GM18526 (cell line): ENCODE results near the gene UBE2I.

Experiments
- POLR2A ChIP-seq: IDR thresholded peaks from 3 replicates; pipeline ENCODE4 v1.6.1; 2011; ENCODE audit not compliant: insufficient read length; ENCODE audit errors: extremely low read depth

Gene UBE2I

DNA sequence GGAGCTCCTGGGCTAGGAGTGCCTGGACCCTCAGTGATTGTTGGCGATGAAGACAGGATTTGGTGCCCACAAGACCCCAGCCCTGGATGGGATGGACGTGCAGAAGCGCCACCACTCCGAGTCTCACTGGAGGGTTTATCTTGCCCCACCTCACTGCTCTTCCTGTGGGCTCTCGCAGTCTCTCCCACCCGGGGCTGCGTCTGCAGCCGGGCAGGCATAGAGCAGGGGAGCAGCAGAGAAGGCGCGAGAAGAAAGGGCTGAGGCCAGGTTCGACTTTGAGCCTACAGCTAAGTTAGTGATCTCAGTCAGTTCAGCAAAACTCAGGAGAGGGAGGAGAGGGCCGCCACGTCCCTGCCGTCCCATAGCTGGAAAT lies 6.6 kb downstream of the UBE2I start:
- no peak for TF ChIP-seq POLR2A

DNA sequence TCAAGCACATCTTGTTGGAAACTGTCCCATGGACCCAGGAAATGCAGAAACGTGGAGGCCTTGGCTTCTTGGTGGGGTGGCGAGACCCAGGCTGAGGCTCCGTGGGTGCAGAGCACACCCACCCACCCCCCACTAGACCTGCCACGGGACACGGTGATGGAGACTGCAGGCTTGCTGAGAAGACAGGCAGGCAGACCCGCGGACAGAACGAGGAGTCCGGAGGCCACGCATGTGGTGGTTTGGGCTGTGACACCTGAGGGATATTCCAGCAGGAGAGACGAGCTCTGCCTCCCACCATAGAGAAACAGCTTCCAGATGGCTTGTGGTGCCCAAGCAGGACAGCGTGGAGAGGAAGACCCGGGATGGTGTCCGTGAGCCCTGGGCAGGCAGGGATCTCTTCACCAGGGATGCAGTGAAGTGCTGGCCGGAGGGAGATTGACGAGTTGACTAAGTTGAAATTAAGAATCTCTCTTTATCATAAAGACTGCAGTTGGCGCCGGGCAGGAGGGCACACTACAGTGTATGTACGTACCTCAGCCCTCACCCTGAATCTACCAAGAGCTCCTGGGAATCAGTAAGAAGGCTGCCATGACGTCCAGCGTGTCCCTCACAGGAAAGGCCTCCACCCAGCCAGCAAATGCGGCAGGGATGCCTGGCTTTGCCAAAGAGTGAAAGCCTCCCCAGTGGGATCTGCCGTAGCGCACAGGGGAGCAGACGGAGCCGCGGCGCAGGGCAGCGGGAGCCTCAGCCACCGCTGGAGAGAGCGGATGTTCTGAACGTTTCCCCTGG lies 8.2 kb downstream of the UBE2I start:
- no peak for TF ChIP-seq POLR2A

DNA sequence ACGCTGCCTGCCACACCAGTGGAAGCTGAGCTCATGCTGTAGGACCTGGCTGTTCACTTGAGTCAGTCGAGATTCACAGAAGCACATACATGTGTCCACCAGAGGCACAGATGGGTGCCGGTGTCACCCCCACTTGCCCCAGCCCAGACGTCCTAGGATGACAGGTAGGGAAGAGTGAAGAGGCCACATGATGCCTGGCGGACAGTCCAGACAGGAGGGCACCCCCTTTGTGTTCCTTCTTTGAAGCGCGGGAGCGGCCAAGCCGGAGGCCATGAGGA lies 8.8 kb downstream of the UBE2I start:
- no peak for TF ChIP-seq POLR2A

DNA sequence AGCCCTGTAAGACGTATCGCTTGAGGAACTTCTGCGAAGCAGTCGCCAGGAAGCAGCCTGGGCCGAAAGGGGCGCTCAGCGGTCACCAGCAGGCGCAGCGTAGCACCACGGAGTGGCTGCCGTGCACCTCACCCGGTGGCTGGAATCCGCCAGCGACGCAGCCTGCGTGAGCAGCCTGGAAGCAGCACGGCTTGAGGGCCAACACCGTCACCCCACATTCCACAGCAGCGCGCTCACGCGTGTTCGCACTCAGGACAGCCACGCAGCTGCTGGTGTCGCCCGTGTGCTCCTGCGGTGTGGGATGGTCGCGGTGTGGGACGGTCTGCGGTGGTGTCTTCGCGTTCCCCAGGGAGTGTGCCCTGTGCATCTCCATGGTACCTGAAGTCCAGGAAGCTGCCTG lies 9.6 kb downstream of the UBE2I start:
- TF ChIP-seq POLR2A, result no peak

DNA sequence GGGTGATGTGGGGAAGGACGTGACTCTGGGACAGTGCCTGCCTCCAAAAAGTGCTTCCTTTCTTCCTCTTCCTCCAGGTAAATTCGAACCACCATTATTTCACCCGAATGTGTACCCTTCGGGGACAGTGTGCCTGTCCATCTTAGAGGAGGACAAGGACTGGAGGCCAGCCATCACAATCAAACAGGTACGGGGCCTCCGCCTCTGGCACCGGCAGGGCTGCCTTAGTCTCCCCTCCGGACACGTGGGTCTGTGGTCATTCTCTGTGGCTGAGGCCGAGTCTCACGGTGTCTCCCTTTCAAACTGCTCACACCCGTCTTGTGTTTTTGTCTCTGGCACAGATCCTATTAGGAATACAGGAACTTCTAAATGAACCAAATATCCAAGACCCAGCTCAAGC lies 10.7 kb downstream of the UBE2I start:
- TF ChIP-seq POLR2A, result no peak

DNA sequence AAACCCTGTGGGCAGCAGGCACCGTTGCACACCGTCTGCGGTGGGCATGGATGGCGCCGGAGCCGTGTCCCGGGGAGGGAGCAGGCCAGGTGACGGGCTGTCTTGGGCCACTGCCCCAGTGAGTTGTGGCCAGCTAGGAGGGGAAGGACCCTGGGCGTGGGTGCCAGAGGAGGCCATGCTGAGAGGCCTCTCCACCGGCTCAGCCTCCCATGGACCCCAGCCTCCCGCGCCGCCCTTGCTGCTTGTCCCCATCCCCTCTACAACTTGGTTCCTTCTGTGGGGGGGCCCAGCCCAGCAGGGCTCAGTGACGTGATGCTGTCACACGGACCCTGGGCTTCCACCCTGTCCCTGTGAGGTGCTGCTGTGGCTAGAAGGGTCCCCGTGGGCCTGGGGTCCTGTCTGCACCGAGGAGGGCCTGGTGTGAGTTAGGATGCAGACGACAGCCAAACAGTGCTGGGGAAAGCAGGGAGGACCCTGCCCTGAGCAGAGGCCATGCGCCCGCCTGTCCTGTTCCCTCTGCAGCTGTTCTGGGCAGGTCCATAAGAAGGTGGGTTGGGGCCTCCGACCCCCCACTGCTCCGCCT lies 11.3 kb downstream of the UBE2I start:
- no peak for TF ChIP-seq POLR2A

DNA sequence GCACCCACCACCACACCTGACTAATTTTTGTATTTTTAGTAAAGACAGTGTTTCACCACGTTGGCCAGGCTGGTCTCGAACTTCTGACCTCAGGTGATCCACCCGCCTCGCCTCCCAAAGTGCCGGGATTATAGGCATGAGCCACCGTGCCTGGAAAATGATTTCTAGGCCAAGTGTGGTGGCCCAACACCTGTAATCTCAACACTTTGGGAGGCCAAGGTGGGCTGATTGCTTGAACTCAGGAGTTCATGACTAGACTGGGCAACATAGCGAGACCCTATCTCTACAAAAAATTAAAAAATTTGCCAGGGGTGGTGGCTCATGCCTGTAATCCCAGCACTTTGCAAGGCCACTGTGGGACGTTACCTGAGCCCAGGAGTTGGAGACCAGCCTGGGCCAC lies 13.0 kb downstream of the UBE2I start:
- TF ChIP-seq POLR2A, result no peak

DNA sequence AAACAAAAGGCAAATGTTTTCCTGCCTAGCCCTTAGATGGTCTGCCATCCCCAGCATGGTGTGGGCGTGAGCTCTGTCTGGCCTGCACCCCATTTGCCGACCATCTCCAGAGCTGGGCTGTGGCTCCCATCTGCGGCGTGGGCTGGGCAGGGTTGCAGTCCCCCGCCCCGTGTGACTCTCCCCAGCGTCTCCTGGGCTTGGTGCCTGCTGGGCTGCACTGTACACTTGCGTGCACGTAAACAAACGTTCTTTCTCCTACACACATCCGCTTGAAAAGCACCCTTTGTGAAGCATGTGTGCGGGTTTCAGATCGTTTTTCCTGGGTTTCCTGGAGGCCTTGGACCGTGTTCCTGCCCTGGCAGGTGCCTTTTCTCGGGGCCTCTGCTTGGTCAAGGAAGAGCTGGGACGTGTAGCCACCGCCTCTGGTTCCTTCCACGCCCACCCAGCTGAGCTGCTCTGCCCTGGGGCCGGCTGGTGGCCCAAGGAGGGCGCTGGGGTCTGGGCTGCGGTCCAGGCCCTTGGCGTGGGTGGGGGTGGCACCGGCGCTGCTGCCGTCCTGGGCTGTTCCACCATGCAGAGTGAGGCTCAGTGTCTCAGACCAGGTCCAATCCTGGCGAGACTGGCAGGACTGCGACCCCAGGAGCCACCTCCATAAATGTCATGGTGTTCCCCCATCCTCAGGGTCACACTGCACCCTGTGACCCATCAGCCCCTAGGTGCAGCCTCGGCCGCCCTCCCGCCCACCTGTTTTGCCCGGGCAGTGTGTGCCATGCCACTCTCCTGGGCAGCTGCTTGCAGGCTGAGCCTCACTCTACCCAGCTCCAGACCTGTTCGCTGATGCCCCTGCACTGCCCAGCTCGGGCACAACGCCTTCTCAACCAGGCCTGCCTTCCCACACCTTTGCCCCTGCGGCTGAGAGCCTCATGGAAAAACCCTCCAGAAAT lies 14.1 kb downstream of the UBE2I start:
- TF ChIP-seq POLR2A, result no peak

DNA sequence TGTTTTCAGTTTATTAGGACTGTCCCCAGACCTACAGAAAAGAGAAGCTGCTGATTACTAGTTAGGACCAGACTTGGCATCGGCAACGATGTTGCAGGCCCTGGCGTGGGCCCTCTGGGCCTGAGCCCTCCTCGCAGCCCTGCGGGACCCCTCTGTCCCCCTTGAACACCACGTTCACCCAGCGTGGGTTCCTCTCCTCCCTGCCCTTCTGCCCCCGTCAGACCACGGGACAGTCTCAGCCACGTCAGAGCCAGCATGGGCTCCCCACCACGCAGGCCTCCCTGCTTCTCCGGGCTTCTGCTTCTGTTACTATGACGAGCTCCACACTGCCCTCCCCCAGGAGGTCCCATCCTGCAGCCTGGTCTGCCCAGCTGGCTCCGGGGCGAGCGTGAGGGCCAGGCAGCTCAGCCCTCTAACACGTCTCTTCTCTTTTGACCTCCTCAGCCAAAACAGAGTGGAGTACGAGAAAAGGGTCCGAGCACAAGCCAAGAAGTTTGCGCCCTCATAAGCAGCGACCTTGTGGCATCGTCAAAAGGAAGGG lies 14.9 kb downstream of the UBE2I start:
- no peak for TF ChIP-seq POLR2A

DNA sequence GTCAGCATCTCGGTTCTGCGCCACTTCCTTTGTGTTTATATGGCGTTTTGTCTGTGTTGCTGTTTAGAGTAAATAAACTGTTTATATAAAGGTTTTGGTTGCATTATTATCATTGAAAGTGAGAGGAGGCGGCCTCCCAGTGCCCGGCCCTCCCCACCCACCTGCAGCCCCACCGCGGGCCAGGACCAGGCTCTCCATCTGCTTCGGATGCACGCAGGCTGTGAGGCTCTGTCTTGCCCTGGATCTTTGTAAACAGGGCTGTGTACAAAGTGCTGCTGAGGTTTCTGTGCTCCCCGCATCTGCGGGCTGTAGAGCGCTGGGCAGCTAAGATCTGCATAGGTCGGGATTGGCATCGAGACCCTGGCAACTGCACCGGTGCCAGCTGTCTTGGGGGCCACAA lies 15.8 kb downstream of the UBE2I start:
- no peak for TF ChIP-seq POLR2A

DNA sequence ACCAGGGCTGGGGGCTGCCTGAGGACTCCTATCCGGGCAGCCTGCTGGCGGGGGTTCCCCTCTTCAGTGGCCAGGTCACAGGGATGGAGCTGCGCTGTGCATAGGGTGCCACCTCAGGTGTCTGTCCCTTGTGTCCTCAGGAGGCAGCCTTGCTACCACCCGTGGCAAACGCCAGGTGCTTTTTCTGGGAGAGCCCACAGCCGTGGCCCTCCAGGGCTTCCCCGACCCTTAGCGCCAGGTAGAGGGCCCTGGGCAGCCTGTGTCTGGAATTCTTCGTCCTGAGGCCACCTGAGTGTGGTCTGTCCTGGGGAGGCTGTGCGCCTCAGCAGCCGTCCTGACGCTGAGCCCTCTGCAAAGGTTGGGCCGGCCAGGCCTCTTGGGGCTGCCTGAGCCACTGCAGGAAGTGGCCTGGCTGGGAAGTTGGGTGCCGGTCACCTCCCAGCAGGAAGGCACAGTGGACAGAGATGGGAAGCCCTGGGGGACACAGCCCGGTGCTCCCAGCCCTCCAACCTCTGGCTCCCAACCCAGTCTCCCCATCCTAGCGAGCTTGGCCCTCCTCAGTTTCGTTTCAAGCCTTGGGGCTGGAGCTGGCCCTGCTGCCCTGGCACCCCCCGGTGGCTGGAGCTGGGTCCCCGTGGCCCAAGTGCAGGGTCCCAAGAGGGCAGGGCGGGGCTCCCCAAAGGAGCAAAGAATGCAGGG lies 16.4 kb downstream of the UBE2I start:
- no peak for TF ChIP-seq POLR2A

DNA sequence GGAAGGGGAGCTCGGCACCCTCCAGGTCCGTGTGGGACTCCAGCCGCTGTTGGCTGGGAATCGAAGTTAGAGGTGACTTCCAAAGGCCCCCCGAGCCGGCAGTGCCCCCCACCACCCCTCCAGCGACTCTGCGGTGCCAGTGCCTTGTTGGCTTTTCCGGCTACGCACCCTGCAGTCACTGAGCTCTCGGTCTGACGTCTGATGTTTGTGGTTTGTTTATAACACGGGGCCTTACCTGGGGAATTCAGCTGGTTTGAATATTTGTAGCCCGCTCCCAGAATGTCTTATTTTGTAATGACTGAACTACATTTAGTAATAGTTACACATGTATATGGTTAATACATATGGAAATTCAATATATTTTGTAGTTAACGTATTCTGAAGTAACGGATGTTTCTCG lies 17.0 kb downstream of the UBE2I start:
- TF ChIP-seq POLR2A, result no peak

DNA sequence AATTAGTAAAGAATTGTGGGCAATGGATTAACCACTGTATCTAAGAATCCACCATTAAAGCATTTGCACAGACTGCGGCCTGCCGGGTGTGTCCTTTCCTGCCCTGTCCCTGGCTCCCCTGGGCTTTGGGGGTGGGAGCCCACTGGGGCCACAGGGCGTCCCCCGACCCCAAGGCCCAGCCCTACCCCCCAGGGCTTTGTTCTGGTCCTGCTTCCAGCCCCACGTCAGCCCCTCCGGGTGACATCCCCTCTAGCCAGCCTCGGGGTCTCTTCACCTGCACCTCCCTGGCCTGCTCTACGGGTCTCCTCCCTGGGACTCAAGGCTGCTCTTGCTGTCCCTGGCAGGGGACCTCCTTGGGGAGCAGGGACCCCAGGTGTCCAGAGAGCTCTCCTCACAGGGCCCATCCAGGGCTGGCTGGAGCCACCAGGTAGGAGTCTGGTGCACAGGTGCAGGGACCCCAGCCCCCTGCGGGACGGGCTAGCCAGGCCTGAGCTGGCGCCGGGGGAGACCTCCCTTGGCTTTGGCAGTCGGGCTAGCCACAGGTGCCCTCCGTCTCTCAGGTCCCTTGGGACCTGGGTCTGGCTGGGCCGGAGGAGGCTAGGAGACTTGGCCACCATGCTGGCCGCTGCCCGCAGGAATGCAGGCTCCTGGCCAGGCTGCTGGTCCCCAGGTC lies 17.6 kb downstream of the UBE2I start:
- TF ChIP-seq POLR2A, result no peak

DNA sequence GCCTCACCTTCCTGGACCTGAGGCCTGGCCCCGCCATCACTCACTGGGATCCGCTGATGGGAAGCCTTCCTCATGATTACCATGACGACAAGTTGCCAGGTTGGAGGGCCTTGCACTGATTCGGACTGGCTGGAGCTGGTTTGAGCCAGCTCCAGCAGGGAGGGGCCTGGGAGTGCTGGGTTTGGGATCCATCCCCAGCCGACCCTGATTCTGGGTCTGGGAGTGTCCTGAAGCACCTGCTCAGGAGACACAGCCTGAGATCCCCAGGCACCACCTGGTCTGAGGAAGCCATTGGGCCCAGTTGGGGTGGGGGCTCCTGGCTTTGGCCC lies 18.1 kb downstream of the UBE2I start:
- no peak for TF ChIP-seq POLR2A
